Psoas muscle (tissue), 8 donors: ENCODE measurements around the gene GNG12. TPM values are rescaled to one million over a fixed set of nuclear protein-coding genes. Genes with fewer than 3 reads are reported as not detected.
"Not testable (repeated sequence)": the region's sequence is repeated elsewhere in the genome, so short reads cannot be mapped to it uniquely, and the experiment has no call there.

Experiments
- ATAC-seq, 4 donors: fragments of 200-7000 bp; cut with Tn5 transposase; one replicate each; pipeline ENCODE4 v1.9.1; 2020; ENCODE audit warnings: moderate library complexity in 3 of 4, mild to moderate bottlenecking in 2 of 4
- DNase-seq, 2 donors: peaks; one replicate each; pipeline ENCODE4 v3.0.0-alpha.2; 2020
- H3K27ac ChIP-seq: fragments of 200-600 bp; one replicate; pipeline ENCODE4 v1.8.0; 2022
- H3K27me3 ChIP-seq, 3 donors: fragments of 200-600 bp in 1 of 3; one replicate each; pipeline versions ENCODE4 v1.6.1 to v1.8.0; 2013 to 2022; ENCODE audit warnings: low read length in 2 of 3, mild to moderate bottlenecking in 2 of 3, moderate library complexity in 1 of 3; ENCODE audit not compliant: insufficient read depth in 3 of 3
- H3K36me3 ChIP-seq, 2 donors: fragments of 200-600 bp in 1 of 2; one replicate each; pipeline versions ENCODE4 v1.6.1 to v1.8.0; 2013 to 2022; ENCODE audit warnings: low read depth in 1 of 2, mild to moderate bottlenecking in 1 of 2, moderate library complexity in 1 of 2; ENCODE audit not compliant: insufficient read depth in 1 of 2
- H3K4me1 ChIP-seq: fragments of 200-600 bp; one replicate; pipeline ENCODE4 v1.8.0; 2022
- H3K4me3 ChIP-seq: fragments of 200-600 bp; one replicate; pipeline ENCODE4 v1.8.0; 2022; ENCODE audit warnings: mild to moderate bottlenecking
- H3K9me3 ChIP-seq: fragments of 200-600 bp; one replicate; pipeline ENCODE4 v1.8.0; 2022
- WGBS, 3 donors: extraction: QIAGEN DNeasy Blood & Tissue Kit; methylation state at CpG; one replicate each; pipeline versions ENCODE4 v1.1.6 to v1.1.7; 2013; 5-methylcytosine and 5-hydroxymethylcytosine counted together
- intact Hi-C, 2 donors: fragments of 100-400 bp; cut with DNase I; formaldehyde crosslinking; loops; one replicate each; pipeline versions ENCODE4 v1.11.0 to v1.14.2; 2022
- polyA plus RNA-seq, 3 donors: library from polyadenylated mRNA; stranded (reverse); fragments of 200-250 nt; gene quantifications; one replicate each; pipeline ENCODE4 v1.2.3, GENCODE V29; 2013
- total RNA-seq, 4 donors: library from RNA; stranded (reverse); fragmentation: NEBNext Ultra II Directional in 2 of 4; extraction: Animal tissue kit (Norgen Biotek cat#: 25700) in 2 of 4; gene quantifications; one replicate each; pipeline versions ENCODE4 v1.2.1 to v1.2.4, GENCODE V29; 2021 to 2023
- TF ChIP-seq, protein P1 (sequence below): fragments of 200-600 bp; IDR thresholded peaks from one replicate; pipeline ENCODE4 v1.8.0; 2022; ENCODE audit warnings: antibody characterized with exemption
- donor health status: healthy with polysubstance abuse.
- donor health status: DM: no; HTN: no; CAD: no; lungs with moderate emphysema.
- donor health status: Bipolar disorder and iron deficiency.
- donor health status: healthy.
- donor health status: DM: yes; HTN: yes; CAD: no.
- donor health status: DM: no; HTN: no; CAD: no.
- donor health status: DM: no; HTN: no; CAD: no.
- donor health status: DM: yes; HTN: yes; CAD: no.

GNG12 gene
- total and polyA plus RNA-seq, 7 donors, result 8.9 to 25.1 (median 18.6) TPM

- Histone ChIP-seq H3K27me3 (no peaks in the 10 kb centered on the region), H3K9me3 (no peaks in the 10 kb centered on the region), H3K36me3 (no peaks in the 10 kb centered on the region), H3K4me1 (peaks cover 14% of the 10 kb centered on the region), H3K4me3 (no peak overlapping the region), H3K27ac (peak overlapping the region; percentile 7)
- DNase-seq, result no peak
- WGBS, 3 donors, result 22 to 29% (median 26%) methylated on average over 1 of the region's 1 CpG
- peak; percentile 62 to 86 (median 75) for ATAC-seq
- TF ChIP-seq, protein P1, sequence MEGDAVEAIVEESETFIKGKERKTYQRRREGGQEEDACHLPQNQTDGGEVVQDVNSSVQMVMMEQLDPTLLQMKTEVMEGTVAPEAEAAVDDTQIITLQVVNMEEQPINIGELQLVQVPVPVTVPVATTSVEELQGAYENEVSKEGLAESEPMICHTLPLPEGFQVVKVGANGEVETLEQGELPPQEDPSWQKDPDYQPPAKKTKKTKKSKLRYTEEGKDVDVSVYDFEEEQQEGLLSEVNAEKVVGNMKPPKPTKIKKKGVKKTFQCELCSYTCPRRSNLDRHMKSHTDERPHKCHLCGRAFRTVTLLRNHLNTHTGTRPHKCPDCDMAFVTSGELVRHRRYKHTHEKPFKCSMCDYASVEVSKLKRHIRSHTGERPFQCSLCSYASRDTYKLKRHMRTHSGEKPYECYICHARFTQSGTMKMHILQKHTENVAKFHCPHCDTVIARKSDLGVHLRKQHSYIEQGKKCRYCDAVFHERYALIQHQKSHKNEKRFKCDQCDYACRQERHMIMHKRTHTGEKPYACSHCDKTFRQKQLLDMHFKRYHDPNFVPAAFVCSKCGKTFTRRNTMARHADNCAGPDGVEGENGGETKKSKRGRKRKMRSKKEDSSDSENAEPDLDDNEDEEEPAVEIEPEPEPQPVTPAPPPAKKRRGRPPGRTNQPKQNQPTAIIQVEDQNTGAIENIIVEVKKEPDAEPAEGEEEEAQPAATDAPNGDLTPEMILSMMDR, result no peak
- intact Hi-C loops, result no loop called here
Observed at GRCh38 chr1:67668660-67669059, 164.6 kb downstream of the GNG12 start.

- no peaks in the 10 kb centered on the region for H3K27me3 ChIP-seq
- H3K9me3 ChIP-seq, result no peaks in the 10 kb centered on the region
- no peak overlapping the region for H3K4me3 ChIP-seq
- TF ChIP-seq, protein P1, result no peak
- H3K27ac ChIP-seq, result no peak overlapping the region
- ATAC-seq (no peak), DNase-seq (no peak)
- 79 to 81% (median 80%) methylated on average over 5 of the region's 5 CpGs for WGBS, 3 donors
- intact Hi-C loops, result no loop called here
- H3K36me3 ChIP-seq, result no peaks in the 10 kb centered on the region
- H3K4me1 ChIP-seq, result peaks cover 5% of the 10 kb centered on the region
Observed at GRCh38 chr1:67666636-67667035, 166.6 kb downstream of the GNG12 start.

GRCh38 chr1:67665307-67665706 lies 168.0 kb downstream of the GNG12 start:
- H3K27ac ChIP-seq, H3K4me1 ChIP-seq, H3K9me3 ChIP-seq, H3K27me3 ChIP-seq, intact Hi-C loops, H3K4me3 ChIP-seq, DNase-seq, ATAC-seq, H3K36me3 ChIP-seq: not testable (repeated sequence)

GRCh38 chr1:67664048-67664447 lies 169.2 kb downstream of the GNG12 start:
- no peak overlapping the region for H3K4me3 ChIP-seq
- 63 to 82% (median 81%) methylated on average over 1 of the region's 1 CpG for WGBS, 3 donors
- H3K27me3 ChIP-seq, result no peaks in the 10 kb centered on the region
- H3K36me3 ChIP-seq, result no peaks in the 10 kb centered on the region
- intact Hi-C loops, result no loop called here
- no peaks in the 10 kb centered on the region for H3K9me3 ChIP-seq
- H3K27ac ChIP-seq, result no peak overlapping the region
- H3K4me1 ChIP-seq, result peaks cover 4% of the 10 kb centered on the region
- DNase-seq (no peak), ATAC-seq (no peak)
- TF ChIP-seq, protein P1, result no peak

- Histone ChIP-seq H3K36me3 (no peaks in the 10 kb centered on the region), H3K27ac (no peak overlapping the region), H3K4me1 (no peaks in the 10 kb centered on the region), H3K4me3 (no peak overlapping the region), H3K9me3 (no peaks in the 10 kb centered on the region), H3K27me3 (no peaks in the 10 kb centered on the region)
- no peak for DNase-seq
- intact Hi-C loops, result no loop called here
- no peak for ATAC-seq
- TF ChIP-seq, protein P1, result no peak
- 70 to 79% (median 72%) methylated on average over 6 of the region's 6 CpGs for WGBS, 3 donors
Observed at GRCh38 chr1:67662884-67663283, 170.4 kb downstream of the GNG12 start.
